Vagina (tissue), 2 donors: ENCODE measurements around the gene SF3B4. TPM values are rescaled to one million over a fixed set of nuclear protein-coding genes. Genes with fewer than 3 reads are reported as not detected.
"Not testable (repeated sequence)": the region's sequence is repeated elsewhere in the genome, so short reads cannot be mapped to it uniquely, and the experiment has no call there.

Experiments
- DNase-seq, 2 donors: peaks; one replicate each; pipeline ENCODE4 v3.0.0-alpha.2; 2017; ENCODE audit errors: extremely low spot score in 2 of 2
- H3K27ac ChIP-seq: fragments of 200-600 bp; sonication (generic); one replicate; pipeline ENCODE4 v1.5.1; 2019
- H3K27me3 ChIP-seq: fragments of 200-600 bp; sonication (generic); one replicate; pipeline ENCODE4 v1.5.1; 2019
- H3K36me3 ChIP-seq, 2 donors: fragments of 200-600 bp; sonication (generic); one replicate each; pipeline ENCODE4 v1.5.1; 2017 to 2019
- H3K4me1 ChIP-seq: fragments of 200-600 bp; sonication (generic); one replicate; pipeline ENCODE4 v1.5.1; 2019
- H3K4me3 ChIP-seq, 2 donors: fragments of 200-600 bp; sonication (generic); 1 replicate in 1 of 2; 2 replicates in 1 of 2; pipeline ENCODE4 v1.5.1; 2016 to 2019
- H3K9me3 ChIP-seq: fragments of 200-600 bp; sonication (generic); one replicate; pipeline ENCODE4 v1.5.1; 2019
- CTCF ChIP-seq, 3 experiments: fragments of 450-650 bp in 2 of 3; fragments of 200-600 bp in 1 of 3; sonication (generic) in 1 of 3; IDR thresholded peaks; one replicate each; pipeline ENCODE4 v1.5.1; 2017 to 2019; ENCODE audit warnings: antibody characterized with exemption in 3 of 3, mild to moderate bottlenecking in 2 of 3, moderate library complexity in 2 of 3
- POLR2A ChIP-seq, 2 donors: fragments of 450-650 bp; IDR thresholded peaks; one replicate each; pipeline ENCODE4 v1.6.1; 2017; ENCODE audit warnings: antibody characterized with exemption in 2 of 2, mild to moderate bottlenecking in 2 of 2, moderate library complexity in 2 of 2
- POLR2AphosphoS5 ChIP-seq, 2 donors: sonication (generic); formaldehyde crosslinking; IDR thresholded peaks; one replicate each; pipeline ENCODE4 v1.9.0; 2017; ENCODE audit warnings: antibody characterized with exemption in 2 of 2, mild to moderate bottlenecking in 2 of 2, low read depth in 1 of 2; ENCODE audit not compliant: insufficient read depth in 1 of 2
- intact Hi-C: fragments of 100-400 bp; cut with DNase I; formaldehyde crosslinking; loops from one replicate; pipeline ENCODE4 v1.15.1; 2023
- total RNA-seq: library from RNA; depleted of rRNA; stranded (reverse); fragments of >200 nt; gene quantifications from one replicate; pipeline ENCODE4 v1.2.3, GENCODE V29; 2016

The SF3B4 gene
- total RNA-seq, 1 donor from 2014 or later, result 21.6 TPM

- intact Hi-C loops, result loop anchor here (10.0 kb wide), 1 partner anchor 198 kb away; no protein-coding TSS in a partner anchor
- no peak for TF ChIP-seq POLR2AphosphoS5 (IDR thresholded peaks at IDR 0.05; ENCODE audit: insufficient read depth in 1 of 2, low read depth in 1 of 2)
- no peak for TF ChIP-seq POLR2A (IDR thresholded peaks at IDR 0.05)
- Histone ChIP-seq H3K27me3 (no peaks in the 10 kb centered on the region), H3K9me3 (no peaks in the 10 kb centered on the region), H3K4me1 (peaks cover 10% of the 10 kb centered on the region), H3K36me3 (peaks cover 0 to 69% of the 10 kb centered on the region in 2 donors), H3K4me3 (no peak overlapping the region), H3K27ac (no peak overlapping the region)
- DNase-seq, result no peak
These were observed 38.8 kb upstream of the SF3B4 start for GRCh38 chr1:149966405-149966804.

- no peak for TF ChIP-seq POLR2AphosphoS5 (IDR thresholded peaks at IDR 0.05; ENCODE audit: insufficient read depth in 1 of 2, low read depth in 1 of 2)
- no peak for TF ChIP-seq POLR2A (IDR thresholded peaks at IDR 0.05)
- no peak for TF ChIP-seq CTCF (IDR thresholded peaks at IDR 0.05)
- no peak overlapping the region for H3K4me3 ChIP-seq
- peaks cover 10% of the 10 kb centered on the region for H3K4me1 ChIP-seq
- no peaks in the 10 kb centered on the region for H3K9me3 ChIP-seq
- H3K36me3 ChIP-seq, result peaks cover 0 to 59% of the 10 kb centered on the region in 2 donors
- intact Hi-C loops, result loop anchor here (10.0 kb wide), 1 partner anchor 199 kb away; no protein-coding TSS in a partner anchor
- H3K27me3 ChIP-seq, result no peaks in the 10 kb centered on the region
- no peak for DNase-seq
- no peak overlapping the region for H3K27ac ChIP-seq
These were observed 37.8 kb upstream of the SF3B4 start for GRCh38 chr1:149965440-149965839.

GRCh38 chr1:149963358-149963757 lies 35.8 kb upstream of the SF3B4 start:
- Histone ChIP-seq H3K36me3 (peaks cover 0 to 57% of the 10 kb centered on the region in 2 donors), H3K27me3 (no peaks in the 10 kb centered on the region), H3K27ac (peak overlapping the region; percentile 62), H3K4me1 (peaks cover 10% of the 10 kb centered on the region), H3K4me3 (no peak overlapping the region), H3K9me3 (no peaks in the 10 kb centered on the region)
- TF ChIP-seq CTCF (IDR thresholded peaks at IDR 0.05) (no peak), POLR2AphosphoS5 (IDR thresholded peaks at IDR 0.05; ENCODE audit: insufficient read depth in 1 of 2, low read depth in 1 of 2) (no peak), POLR2A (IDR thresholded peaks at IDR 0.05) (no peak)
- no peak for DNase-seq
- intact Hi-C loops, result loop anchor here (5.0 to 10.0 kb wide), 2 partner anchors 89 to 201 kb away; no protein-coding TSS in a partner anchor

GRCh38 chr1:149962736-149963135 lies 35.1 kb upstream of the SF3B4 start:
- Histone ChIP-seq H3K27me3 (no peaks in the 10 kb centered on the region), H3K4me3 (no peak overlapping the region), H3K27ac (peak overlapping the region; percentile 62), H3K4me1 (peaks cover 10% of the 10 kb centered on the region), H3K9me3 (no peaks in the 10 kb centered on the region), H3K36me3 (peaks cover 0 to 59% of the 10 kb centered on the region in 2 donors)
- TF ChIP-seq POLR2AphosphoS5 (IDR thresholded peaks at IDR 0.05; ENCODE audit: insufficient read depth in 1 of 2, low read depth in 1 of 2) (no peak), POLR2A (IDR thresholded peaks at IDR 0.05) (no peak)
- no peak for DNase-seq
- intact Hi-C loops, result loop anchor here (5.0 to 10.0 kb wide), 2 partner anchors 90 to 202 kb away; no protein-coding TSS in a partner anchor

- Histone ChIP-seq H3K4me1 (peaks cover 10% of the 10 kb centered on the region), H3K9me3 (no peaks in the 10 kb centered on the region), H3K27me3 (no peaks in the 10 kb centered on the region), H3K4me3 (no peak overlapping the region), H3K27ac (peak overlapping the region; percentile 62), H3K36me3 (peaks cover 0 to 58% of the 10 kb centered on the region in 2 donors)
- no peak for DNase-seq
- intact Hi-C loops, result loop anchor here (5.0 to 10.0 kb wide), 2 partner anchors 90 to 203 kb away; no protein-coding TSS in a partner anchor
- TF ChIP-seq CTCF (IDR thresholded peaks at IDR 0.05) (peak; percentile 59 to 84 (median 63)), POLR2AphosphoS5 (IDR thresholded peaks at IDR 0.05; ENCODE audit: insufficient read depth in 1 of 2, low read depth in 1 of 2) (peak in 1 of 2 donors; percentile 56), POLR2A (IDR thresholded peaks at IDR 0.05) (no peak)
These were observed 34.5 kb upstream of the SF3B4 start for GRCh38 chr1:149962039-149962647.

- H3K27ac ChIP-seq, H3K4me1 ChIP-seq, H3K9me3 ChIP-seq, intact Hi-C loops, H3K27me3 ChIP-seq, H3K4me3 ChIP-seq, DNase-seq: not testable (repeated sequence)
- peaks cover 0 to 24% of the 10 kb centered on the region in 2 donors for H3K36me3 ChIP-seq
These were observed 29.9 kb upstream of the SF3B4 start for GRCh38 chr1:149957548-149957947.
